Endothelial cell of umbilical vein (primary cell): Measurements from ENCODE around the gene UBASH3A. TPM values are rescaled to one million over a fixed set of nuclear protein-coding genes. Genes with fewer than 3 reads are reported as not detected.

ENCODE experiments used
- BruUV-seq: library from RNA; stranded (reverse); fragments of 400-500 nt; replicated peaks from 2 replicates; lab custom pipeline; 2021; lab: Mats Ljungman, UMichigan
- CTCF ChIA-PET: fragments of 300-600, 350-600 bp; sonication (Branson Sonifier 250); formaldehyde crosslinking; loops from one replicate; lab custom pipeline; 2021; ENCODE audit warnings: antibody characterized with exemption, inconsistent platforms; lab: Charles Lee
- POLR2A ChIA-PET: fragments of 300-600, 350-600 bp; sonication (Branson Sonifier 250); formaldehyde crosslinking; loops from one replicate; lab custom pipeline; 2021; ENCODE audit warnings: antibody characterized with exemption, inconsistent platforms; lab: Charles Lee
- DNase-seq: peaks from one replicate; pipeline ENCODE4 v3.0.0-alpha.2; 2011; ENCODE audit warnings: low read depth, low spot score
- FAIRE-seq: peaks from 2 replicates; lab custom pipeline; 2011; peaks lifted over from hg19 to GRCh38; lab: Jason Lieb, UNC
- H2AFZ ChIP-seq: 2 replicates; pipeline ENCODE4 v1.6.0; 2012; ENCODE audit warnings: low read depth, low read length, control low read depth, inconsistent platforms
- H3K27ac ChIP-seq: 2 replicates; pipeline ENCODE4 v1.5.1; 2011; ENCODE audit warnings: low read depth, mild to moderate bottlenecking, control low read depth, low read length, moderate library complexity; ENCODE audit not compliant: insufficient read depth
- H3K27me3 ChIP-seq, 2 experiments: 2 replicates each; pipeline versions ENCODE4 v1.6.0 to v1.6.1; 2011; ENCODE audit warnings: low read length in 2 of 2, mixed read lengths in 1 of 2; ENCODE audit not compliant: control insufficient read depth in 2 of 2, insufficient read depth in 2 of 2
- H3K36me3 ChIP-seq, 2 experiments: 2 replicates in 1 of 2; 3 replicates in 1 of 2; pipeline ENCODE4 v1.5.1; 2011; ENCODE audit warnings: low read length in 2 of 2, mild to moderate bottlenecking in 1 of 2, moderate library complexity in 1 of 2; ENCODE audit not compliant: control insufficient read depth in 2 of 2, insufficient read depth in 2 of 2; ENCODE audit errors: extremely low read depth in 1 of 2
- H3K4me1 ChIP-seq: 3 replicates; pipeline ENCODE4 v1.5.1; 2011; ENCODE audit warnings: mild to moderate bottlenecking, low read length; ENCODE audit not compliant: control insufficient read depth, insufficient read depth; ENCODE audit errors: extremely low read depth
- H3K4me2 ChIP-seq: 2 replicates; pipeline ENCODE4 v1.6.1; 2011; ENCODE audit warnings: low read length, control low read depth, mixed read lengths; ENCODE audit not compliant: insufficient read depth
- H3K4me3 ChIP-seq, 3 experiments: fragments of 200-600 bp in 1 of 3; sonication (generic), shearing (Covaris generic) in 1 of 3; replicated peaks in 1 of 3; 2 replicates each; pipeline ENCODE4 v1.5.1; 2011 to 2016; ENCODE audit warnings: control low read depth in 3 of 3, low read length in 3 of 3, mild to moderate bottlenecking in 2 of 3, inconsistent platforms in 1 of 3, low read depth in 1 of 3, moderate library complexity in 1 of 3; ENCODE audit not compliant: insufficient read depth in 1 of 3
- H3K79me2 ChIP-seq: 2 replicates; pipeline ENCODE4 v1.6.0; 2012; ENCODE audit warnings: low read length, inconsistent platforms; ENCODE audit not compliant: control insufficient read depth, insufficient read depth
- H3K9ac ChIP-seq: replicated peaks from 2 replicates; pipeline ENCODE3; 2011; ENCODE audit warnings: low read length, control low read depth; ENCODE audit not compliant: insufficient read depth; ENCODE audit errors: extremely low read depth
- H3K9me1 ChIP-seq: replicated peaks from 3 replicates; pipeline ENCODE4 v1.6.0; 2011; ENCODE audit warnings: mild to moderate bottlenecking, low read length; ENCODE audit not compliant: control insufficient read depth, insufficient read depth; ENCODE audit errors: extremely low read depth
- H3K9me3 ChIP-seq: replicated peaks from 2 replicates; pipeline ENCODE4 v1.5.1; 2012; ENCODE audit warnings: low read length, inconsistent platforms; ENCODE audit not compliant: control insufficient read depth, insufficient read depth
- H4K20me1 ChIP-seq: replicated peaks from 2 replicates; pipeline ENCODE3; 2011; ENCODE audit warnings: mild to moderate bottlenecking, low read length; ENCODE audit not compliant: control insufficient read depth, insufficient read depth; ENCODE audit errors: extremely low read depth
- CTCF ChIP-seq, 2 donors: IDR thresholded peaks; 1 replicate in 1 of 2; 2 replicates in 1 of 2; pipeline ENCODE4 v1.5.1; 2011; ENCODE audit warnings: low read length in 2 of 2, mild to moderate bottlenecking in 2 of 2, moderate library complexity in 2 of 2, control low read depth in 1 of 2, inconsistent platforms in 1 of 2, low read depth in 1 of 2; ENCODE audit not compliant: insufficient read depth in 1 of 2; ENCODE audit errors: extremely low read depth in 1 of 2
- EZH2 ChIP-seq: IDR thresholded peaks from 2 replicates; pipeline ENCODE4 v1.6.1; 2012; ENCODE audit warnings: borderline replicate concordance, low read depth, mild to moderate bottlenecking, moderate library complexity, low read length, inconsistent platforms; ENCODE audit not compliant: severe bottlenecking
- FOS ChIP-seq: IDR thresholded peaks from 2 replicates; pipeline ENCODE4 v1.6.1; 2011; ENCODE audit warnings: mild to moderate bottlenecking, low read length, moderate library complexity, borderline replicate concordance; ENCODE audit not compliant: insufficient read depth
- GATA2 ChIP-seq: IDR thresholded peaks from 2 replicates; pipeline ENCODE4 v1.7.0; 2011; ENCODE audit warnings: low read depth, mild to moderate bottlenecking, moderate library complexity, mixed read lengths, low read length; ENCODE audit not compliant: insufficient read length, insufficient read depth
- JUN ChIP-seq: IDR thresholded peaks from 2 replicates; pipeline ENCODE4 v1.6.1; 2011; ENCODE audit warnings: borderline replicate concordance, low read depth; ENCODE audit not compliant: insufficient read length, insufficient read depth
- MYC ChIP-seq: IDR thresholded peaks from one replicate; pipeline ENCODE4 v1.6.1; 2011; ENCODE audit warnings: mild to moderate bottlenecking, low read depth, low read length
- POLR2A ChIP-seq: IDR thresholded peaks from 2 replicates; pipeline ENCODE4 v1.6.1; 2012; ENCODE audit warnings: low read depth, mild to moderate bottlenecking, control low read depth, low read length
- POLR2AphosphoS5 ChIP-seq: IDR thresholded peaks from 2 replicates; pipeline ENCODE4 v1.6.1; 2012; ENCODE audit warnings: low read depth, mild to moderate bottlenecking, control low read depth, low read length, moderate library complexity; ENCODE audit not compliant: insufficient read depth
- dilution Hi-C: fragments of 300-500 bp; cut with MboI; formaldehyde crosslinking; loops from one replicate; pipeline ENCODE4 v1.15.0; 2019; ENCODE audit warnings: low sequenced_read_pairs; ENCODE audit not compliant: extremely low pct_ligation_motif_present
- intact Hi-C: fragments of 100-400 bp; cut with micrococcal nuclease; formaldehyde crosslinking; loops from one replicate; pipeline ENCODE4 v1.10.0; 2022
- polyA plus RNA-seq, 4 experiments: library from polyadenylated mRNA; depleted of rRNA in 3 of 4; stranded (reverse) in 3 of 4; unstranded in 1 of 4; fragments of >200 nt; gene quantifications; 2 replicates each; pipeline versions ENCODE4 v1.2.1 to v1.2.3, GENCODE V29; 2011 to 2012; ENCODE audit warnings: missing spikeins in 1 of 4
- total RNA-seq: library from RNA; stranded (reverse); gene quantifications from 2 replicates; pipeline ENCODE4 v1.2.3, GENCODE V29; 2021

Gene UBASH3A
- total and polyA plus RNA-seq, 2 donors (not counting 3 experiments of a cell fraction or from before 2014, with no cell fraction given), result not detected

- H3K27ac ChIP-seq, result no peak overlapping the region
- DNase-seq (no peak), FAIRE-seq (no peak)
- no peaks in the 10 kb centered on the region for H4K20me1 ChIP-seq
- no peak overlapping the region for H2AFZ ChIP-seq
- ChIA-PET CTCF (no interaction called here), POLR2A (no interaction called here)
- dilution Hi-C loops (no loop called here), intact Hi-C loops (no loop called here)
- no peak overlapping the region for H3K9ac ChIP-seq
- no peaks in the 10 kb centered on the region for H3K9me3 ChIP-seq
- no peak overlapping the region for H3K4me3 ChIP-seq
- H3K4me2 ChIP-seq, result no peak overlapping the region
- TF ChIP-seq EZH2 (no peak), POLR2AphosphoS5 (no peak), JUN (no peak), MYC (no peak), POLR2A (no peak)
- no peaks in the 10 kb centered on the region for H3K36me3 ChIP-seq
- H3K79me2 ChIP-seq, result no peaks in the 10 kb centered on the region
- H3K27me3 ChIP-seq, result peaks cover 2 to 7% of the 10 kb centered on the region in 2 experiments
- no TSS peak for BruUV-seq
- H3K4me1 ChIP-seq, result no peaks in the 10 kb centered on the region
- H3K9me1 ChIP-seq, result no peaks in the 10 kb centered on the region
Observed at GRCh38 chr21:42385619-42386018, 18.1 kb upstream of the UBASH3A start.

GRCh38 chr21:42386034-42386591, 17.6 kb upstream of the UBASH3A start:
- H3K27ac ChIP-seq, result no peak overlapping the region
- H3K4me3 ChIP-seq, result no peak overlapping the region
- no peaks in the 10 kb centered on the region for H3K36me3 ChIP-seq
- no peaks in the 10 kb centered on the region for H4K20me1 ChIP-seq
- H3K9me1 ChIP-seq, result no peaks in the 10 kb centered on the region
- no peaks in the 10 kb centered on the region for H3K9me3 ChIP-seq
- no peaks in the 10 kb centered on the region for H3K79me2 ChIP-seq
- H3K4me1 ChIP-seq, result no peaks in the 10 kb centered on the region
- no TSS peak for BruUV-seq
- no peak overlapping the region for H3K9ac ChIP-seq
- TF ChIP-seq CTCF (IDR thresholded peaks at IDR 0.05; ENCODE audit: extremely low read depth in 1 of 2, insufficient read depth in 1 of 2, low read depth in 1 of 2, low read length in 2 of 2) (no peak), POLR2AphosphoS5 (no peak), GATA2 (no peak), MYC (no peak), FOS (no peak), JUN (no peak), POLR2A (no peak)
- intact Hi-C loops, result no loop called here
- CTCF ChIA-PET, result no interaction called here
- DNase-seq (no peak), FAIRE-seq (no peak)
- H3K27me3 ChIP-seq, result peaks cover 2 to 12% of the 10 kb centered on the region in 2 experiments
- no peak overlapping the region for H2AFZ ChIP-seq
- no peak overlapping the region for H3K4me2 ChIP-seq
- POLR2A ChIA-PET, result no interaction called here
- dilution Hi-C loops, result no loop called here
